Ovary (tissue), 9 donors: ENCODE results near the gene GABRA4. TPM values are rescaled to one million over a fixed set of nuclear protein-coding genes. Genes with fewer than 3 reads are reported as not detected.

Source experiments
- DNase-seq, 5 donors: peaks; one replicate each; pipeline ENCODE4 v3.0.0-alpha.2; 2019 to 2020
- H3K27ac ChIP-seq, 2 donors: fragments of 200-600 bp; one replicate each; pipeline versions ENCODE4 v1.5.1 to v1.8.0; 2019 to 2022
- H3K27me3 ChIP-seq: fragments of 200-600 bp; one replicate; pipeline ENCODE4 v1.8.0; 2022
- H3K36me3 ChIP-seq: fragments of 200-600 bp; sonication (generic); one replicate; pipeline ENCODE4 v1.5.1; 2019
- H3K4me1 ChIP-seq: one replicate; pipeline ENCODE4 v1.8.1; 2013; ENCODE audit warnings: mild to moderate bottlenecking, moderate library complexity; ENCODE audit not compliant: insufficient read depth
- H3K4me3 ChIP-seq: fragments of 200-600 bp; sonication (generic); one replicate; pipeline ENCODE4 v1.5.1; 2017
- H3K9me3 ChIP-seq, 2 donors: fragments of 200-600 bp in 1 of 2; sonication (generic) in 1 of 2; one replicate each; pipeline versions ENCODE4 v1.5.1 to v1.8.1; 2013 to 2019; ENCODE audit warnings: mild to moderate bottlenecking in 1 of 2, moderate library complexity in 1 of 2
- CTCF ChIP-seq, 3 donors: fragments of 450-650 bp in 2 of 3; fragments of 200-600 bp in 1 of 3; IDR thresholded peaks; one replicate each; pipeline versions ENCODE4 v1.5.1 to v1.8.0; 2016 to 2022; ENCODE audit warnings: antibody characterized with exemption in 3 of 3, mild to moderate bottlenecking in 1 of 3
- EP300 ChIP-seq: sonication (generic); formaldehyde crosslinking; IDR thresholded peaks from one replicate; pipeline ENCODE4 v1.6.1; 2017; ENCODE audit warnings: antibody characterized with exemption
- POLR2A ChIP-seq: fragments of 450-650 bp; IDR thresholded peaks from one replicate; pipeline ENCODE4 v1.6.1; 2017; ENCODE audit warnings: antibody characterized with exemption, mild to moderate bottlenecking, moderate library complexity
- WGBS, 3 donors: extraction: QIAGEN DNeasy Blood & Tissue Kit in 1 of 3; methylation state at CpG; one replicate each; pipeline versions ENCODE4 v1.1.5 to v1.1.7; 2013 to 2017; 5-methylcytosine and 5-hydroxymethylcytosine counted together
- intact Hi-C, 4 donors: fragments of 100-400 bp; cut with DNase I; formaldehyde crosslinking; loops; one replicate each; pipeline versions ENCODE4 v1.11.0 to v1.15.1; 2022 to 2023
- polyA plus RNA-seq, 2 donors: library from polyadenylated mRNA; stranded (reverse); fragments of 200-250 nt in 1 of 2; fragments of 350-450 nt in 1 of 2; fragmentation: Illumina TruSeq in 1 of 2; extraction: RNeasy Lipid Tissue Mini Kit (QIAGEN cat#74804) in 1 of 2; gene quantifications; one replicate each; pipeline ENCODE4 v1.2.3, GENCODE V29; 2013 to 2014
- total RNA-seq, 7 donors: library from RNA; depleted of rRNA in 2 of 7; stranded (reverse); fragments of >200 nt in 2 of 7; fragmentation: NEBNext Ultra II Directional in 3 of 7; extraction: Animal tissue kit (Norgen Biotek cat#: 25700) in 3 of 7; gene quantifications; one replicate each; pipeline versions ENCODE4 v1.1.0 to v1.2.4, GENCODE V29; 2016 to 2023
- donor health status: DM: no; HTN: no; CAD: no; lungs with moderate emphysema.
- donor health status: DM: no; HTN: no; CAD: no.
- donor health status: Bipolar disorder and iron deficiency.
- donor health status: DM: yes; HTN: yes; CAD: no.
- donor health status: DM: no; HTN: no; CAD: no.
- donor health status: DM: yes; HTN: yes; CAD: no.

Gene GABRA4
- total and polyA plus RNA-seq, 9 donors: under 0.01 TPM; not detected in 8

GRCh38 chr4:46992338-46992737 is 1.0 kb downstream of the GABRA4 start:
- no peaks in the 10 kb centered on the region for H3K9me3 ChIP-seq
- whole genome bisulfite sequencing, 3 donors: 5 to 10% (median 8%) methylated on average over 9 of the region's 9 CpGs
- no peak overlapping the region for H3K27ac ChIP-seq
- no peak overlapping the region for H3K4me3 ChIP-seq
- TF ChIP-seq CTCF (IDR thresholded peaks at IDR 0.05): no peak
- no peak for TF ChIP-seq EP300
- no peak for TF ChIP-seq POLR2A
- no peaks in the 10 kb centered on the region for H3K27me3 ChIP-seq
- H3K36me3 ChIP-seq: no peaks in the 10 kb centered on the region
- no peak for DNase-seq
- intact Hi-C loops: no loop called here
- no peaks in the 10 kb centered on the region for H3K4me1 ChIP-seq

- H3K36me3 ChIP-seq: no peaks in the 10 kb centered on the region
- no peak overlapping the region for H3K27ac ChIP-seq
- intact Hi-C loops: no loop called here
Measured at GRCh38 chr4:46986922-46987638, 6.3 kb downstream of the GABRA4 start.

GRCh38 chr4:46984781-46985180 is 8.6 kb downstream of the GABRA4 start:
- DNase-seq: no peak
- Histone ChIP-seq H3K27me3 (no peaks in the 10 kb centered on the region), H3K36me3 (no peaks in the 10 kb centered on the region), H3K9me3 (no peaks in the 10 kb centered on the region), H3K4me1 (no peaks in the 10 kb centered on the region), H3K27ac (no peak overlapping the region), H3K4me3 (no peak overlapping the region)
- TF ChIP-seq POLR2A (no peak), EP300 (no peak), CTCF (IDR thresholded peaks at IDR 0.05) (no peak)
- intact Hi-C loops: no loop called here
- 80 to 89% (median 84%) methylated on average over 1 of the region's 1 CpG for whole genome bisulfite sequencing, 3 donors

More at GRCh38 chr4:46986922-46987638, 6.3 kb downstream of the GABRA4 start:
- Histone ChIP-seq H3K4me3 (no peak overlapping the region), H3K9me3 (no peaks in the 10 kb centered on the region), H3K4me1 (no peaks in the 10 kb centered on the region), H3K27me3 (no peaks in the 10 kb centered on the region)
- 45 to 56% (median 52%) methylated on average over 3 of the region's 3 CpGs for WGBS, 3 donors
- no peak for DNase-seq
- TF ChIP-seq CTCF (IDR thresholded peaks at IDR 0.05) (no peak), POLR2A (no peak), EP300 (no peak)

GRCh38 chr4:46980851-46981250 is 12.5 kb downstream of the GABRA4 start:
- no peak overlapping the region for H3K27ac ChIP-seq
- H3K4me3 ChIP-seq: no peak overlapping the region
- intact Hi-C loops: no loop called here
- whole genome bisulfite sequencing, 3 donors: 74 to 85% (median 77%) methylated on average over 4 of the region's 4 CpGs
- H3K27me3 ChIP-seq: no peaks in the 10 kb centered on the region
- DNase-seq: no peak
- H3K36me3 ChIP-seq: no peaks in the 10 kb centered on the region
- no peaks in the 10 kb centered on the region for H3K4me1 ChIP-seq
- TF ChIP-seq CTCF (IDR thresholded peaks at IDR 0.05) (no peak), EP300 (no peak), POLR2A (no peak)
- no peaks in the 10 kb centered on the region for H3K9me3 ChIP-seq
